OCI-LY3 (cell line): ENCODE results near the gene UGT1A1.

Experiments used
- EZH2phosphoT487 ChIP-seq: fragments of 200-600 bp; shearing (Covaris generic); IDR thresholded peaks from 2 replicates; pipeline ENCODE4 v1.6.1; 2018; ENCODE audit warnings: antibody characterized with exemption, mixed run types, low read depth
- TF ChIP-seq, protein P1 (sequence below): fragments of 200-600, 300-600 bp; sonication (generic); IDR thresholded peaks from 2 replicates; pipeline ENCODE4 v1.5.1; 2014; ENCODE audit warnings: antibody characterized with exemption, low read length, low read depth

DNA sequence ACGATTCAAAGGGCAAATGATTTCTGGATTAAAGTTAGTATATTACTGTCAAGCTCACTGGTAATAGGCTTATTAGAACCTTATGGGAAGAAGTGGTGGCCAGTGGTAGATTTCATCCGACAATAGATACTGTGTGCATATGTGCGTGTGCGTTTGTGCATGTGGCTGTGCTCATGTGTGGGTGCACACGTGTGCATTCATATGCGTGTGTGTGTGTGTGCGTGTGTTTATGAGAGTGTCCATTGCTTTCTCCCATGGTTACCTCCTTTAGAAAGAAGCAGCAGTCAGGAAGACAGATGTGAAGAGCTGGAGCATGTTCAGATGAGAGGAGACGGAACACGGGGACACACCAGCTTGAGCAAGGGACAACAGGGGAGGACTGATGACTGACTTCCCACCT, 9.2 kb downstream of the UGT1A1 start:
- TF ChIP-seq, protein P1, sequence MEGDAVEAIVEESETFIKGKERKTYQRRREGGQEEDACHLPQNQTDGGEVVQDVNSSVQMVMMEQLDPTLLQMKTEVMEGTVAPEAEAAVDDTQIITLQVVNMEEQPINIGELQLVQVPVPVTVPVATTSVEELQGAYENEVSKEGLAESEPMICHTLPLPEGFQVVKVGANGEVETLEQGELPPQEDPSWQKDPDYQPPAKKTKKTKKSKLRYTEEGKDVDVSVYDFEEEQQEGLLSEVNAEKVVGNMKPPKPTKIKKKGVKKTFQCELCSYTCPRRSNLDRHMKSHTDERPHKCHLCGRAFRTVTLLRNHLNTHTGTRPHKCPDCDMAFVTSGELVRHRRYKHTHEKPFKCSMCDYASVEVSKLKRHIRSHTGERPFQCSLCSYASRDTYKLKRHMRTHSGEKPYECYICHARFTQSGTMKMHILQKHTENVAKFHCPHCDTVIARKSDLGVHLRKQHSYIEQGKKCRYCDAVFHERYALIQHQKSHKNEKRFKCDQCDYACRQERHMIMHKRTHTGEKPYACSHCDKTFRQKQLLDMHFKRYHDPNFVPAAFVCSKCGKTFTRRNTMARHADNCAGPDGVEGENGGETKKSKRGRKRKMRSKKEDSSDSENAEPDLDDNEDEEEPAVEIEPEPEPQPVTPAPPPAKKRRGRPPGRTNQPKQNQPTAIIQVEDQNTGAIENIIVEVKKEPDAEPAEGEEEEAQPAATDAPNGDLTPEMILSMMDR = no peak
- no peak for TF ChIP-seq EZH2phosphoT487
